ENCODE results near the gene EIF2AK3. TPM values are rescaled to one million over a fixed set of nuclear protein-coding genes. Genes with fewer than 3 reads are reported as not detected.

EIF2AK3 gene
- total RNA-seq, 1 experiment from 2014 or later = 19.3 TPM

DNA sequence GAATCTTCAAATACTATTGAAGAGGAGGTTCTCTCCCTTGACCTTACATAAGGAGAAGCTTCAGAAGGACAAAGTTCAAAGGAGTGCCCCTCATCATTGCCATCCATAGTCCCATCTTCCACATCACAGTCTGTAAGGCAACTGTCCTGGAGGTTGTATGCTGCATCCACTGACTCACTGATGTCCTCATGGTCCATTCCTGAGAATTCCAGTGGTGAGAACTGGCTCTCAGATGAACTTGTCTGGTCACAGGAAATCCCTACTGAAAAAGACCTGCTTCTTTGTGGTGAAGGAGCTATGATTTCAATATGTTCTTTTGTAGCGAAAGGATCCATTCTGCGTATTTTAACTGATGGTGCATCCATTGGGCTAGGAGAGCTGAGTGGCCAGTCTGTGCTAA, 52.2 kb downstream of the EIF2AK3 start:
- Histone ChIP-seq H2BK15ac (ENCODE audit: low read depth, low read length) (no peak overlapping the region), H3K27me3 (ENCODE audit: insufficient read depth, low read length) (no peaks in the 10 kb centered on the region), H3K9ac (ENCODE audit: extremely low read depth, insufficient read length, low read length) (no peak overlapping the region), H3K23me2 (ENCODE audit: insufficient read length, low read depth, low read length, poor library complexity, severe bottlenecking) (no peaks in the 10 kb centered on the region), H3K23ac (ENCODE audit: insufficient read length, low read depth, low read length) (no peak overlapping the region), H3K4me1 (ENCODE audit: insufficient read depth, low read length) (no peaks in the 10 kb centered on the region), H3K4me2 (ENCODE audit: insufficient read depth, insufficient read length, low read length) (no peak overlapping the region), H4K8ac (replicated peaks; ENCODE audit: insufficient read length, low read depth, low read length) (no peak overlapping the region), H3K18ac (ENCODE audit: insufficient read length, low read depth, low read length) (no peak overlapping the region), H4K20me1 (ENCODE audit: control insufficient read depth, insufficient read depth, insufficient read length) (no peaks in the 10 kb centered on the region), H2BK20ac (ENCODE audit: low read depth, low read length, poor library complexity, severe bottlenecking) (no peak overlapping the region), H3K79me2 (ENCODE audit: insufficient read depth, low read length) (no peaks in the 10 kb centered on the region), H3T11ph (ENCODE audit: low read length) (no peak overlapping the region), H4K91ac (ENCODE audit: insufficient read length, low read depth, low read length) (no peak overlapping the region), H3K79me1 (ENCODE audit: insufficient read depth, low read depth, low read length, poor library complexity, severe bottlenecking) (no peaks in the 10 kb centered on the region), H3K56ac (ENCODE audit: insufficient read length, low read depth, low read length) (no peak overlapping the region), H2BK12ac (ENCODE audit: insufficient read length, low read depth, low read length) (no peak overlapping the region), H3K14ac (ENCODE audit: insufficient read depth, low read length) (no peak overlapping the region), H3K4ac (ENCODE audit: low read depth, low read length) (no peak overlapping the region), H2AK5ac (ENCODE audit: insufficient read length, low read length) (no peak overlapping the region), H2BK5ac (ENCODE audit: insufficient read length, low read length) (no peak overlapping the region), H4K5ac (ENCODE audit: insufficient read length, low read depth, low read length) (no peak overlapping the region), H2BK120ac (ENCODE audit: low read depth, low read length, poor library complexity, severe bottlenecking) (no peak overlapping the region), H2AFZ (ENCODE audit: low read length) (no peak overlapping the region), H3K9me3 (ENCODE audit: control insufficient read depth, low read depth, low read length) (no peaks in the 10 kb centered on the region), H3K27ac (ENCODE audit: insufficient read length, low read depth, low read length) (no peak overlapping the region)
- Mint-ChIP-seq H3K4me3 (no peak overlapping the region), H3K4me1 (no peaks in the 10 kb centered on the region), H3K27me3 (ENCODE audit: low read depth) (no peaks in the 10 kb centered on the region), H3K36me3 (ENCODE audit: insufficient read depth in 1 of 3, low read depth in 3 of 3) (peaks cover 20 to 46% (median 43%) of the 10 kb centered on the region in 3 experiments; a peak in 6 of 7 replicates), H3K27ac (no peak overlapping the region), H3K9me3 (no peaks in the 10 kb centered on the region)
- WGBS (ENCODE audit: extremely low coverage, insufficient read length, low lambda C conversion rate) = no CpG with 5 or more reads among the region's 2 CpGs
- DNase-seq = no peak
- TF ChIP-seq, protein P1, sequence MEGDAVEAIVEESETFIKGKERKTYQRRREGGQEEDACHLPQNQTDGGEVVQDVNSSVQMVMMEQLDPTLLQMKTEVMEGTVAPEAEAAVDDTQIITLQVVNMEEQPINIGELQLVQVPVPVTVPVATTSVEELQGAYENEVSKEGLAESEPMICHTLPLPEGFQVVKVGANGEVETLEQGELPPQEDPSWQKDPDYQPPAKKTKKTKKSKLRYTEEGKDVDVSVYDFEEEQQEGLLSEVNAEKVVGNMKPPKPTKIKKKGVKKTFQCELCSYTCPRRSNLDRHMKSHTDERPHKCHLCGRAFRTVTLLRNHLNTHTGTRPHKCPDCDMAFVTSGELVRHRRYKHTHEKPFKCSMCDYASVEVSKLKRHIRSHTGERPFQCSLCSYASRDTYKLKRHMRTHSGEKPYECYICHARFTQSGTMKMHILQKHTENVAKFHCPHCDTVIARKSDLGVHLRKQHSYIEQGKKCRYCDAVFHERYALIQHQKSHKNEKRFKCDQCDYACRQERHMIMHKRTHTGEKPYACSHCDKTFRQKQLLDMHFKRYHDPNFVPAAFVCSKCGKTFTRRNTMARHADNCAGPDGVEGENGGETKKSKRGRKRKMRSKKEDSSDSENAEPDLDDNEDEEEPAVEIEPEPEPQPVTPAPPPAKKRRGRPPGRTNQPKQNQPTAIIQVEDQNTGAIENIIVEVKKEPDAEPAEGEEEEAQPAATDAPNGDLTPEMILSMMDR (conservative IDR thresholded peaks at IDR 0.05) = no peak
